Measurements from ENCODE around the gene AQP12B.

The AQP12B gene

GRCh38 chr2:240640939-240641338 lies 41.7 kb downstream of the AQP12B start:
- H3K4me3 ChIP-seq (ENCODE audit: low read depth, low read length): no peak overlapping the region
- ChIA-PET CTCF (interaction anchor here (0.7 to 1.4 kb wide), 5 partner anchors 10 to 31 kb away, joined by 3 to 7 read pairs (median 4); partner anchors contain the start of gene GPR35), POLR2A (interaction anchor here (0.7 kb wide), 1 partner anchor 23 kb away, joined by 7 read pairs; no protein-coding TSS in a partner anchor)
- H3K36me3 ChIP-seq (ENCODE audit: control insufficient read depth in 2 of 2, insufficient read depth in 1 of 2, low read length in 2 of 2): no peaks in the 10 kb centered on the region
- no peak overlapping the region for H3K27ac ChIP-seq (ENCODE audit: extremely low read depth, low read depth, low read length)
- no peaks in the 10 kb centered on the region for H3K4me1 ChIP-seq (ENCODE audit: control insufficient read depth, insufficient read depth, low read length)
- H3K9me3 ChIP-seq (ENCODE audit: control insufficient read depth, insufficient read depth, low read depth, low read length): no peaks in the 10 kb centered on the region
- no peak for TF ChIP-seq ZNF580 (tag by site-specific recombination; IDR thresholded peaks at IDR 0.05)
- peak; percentile 85 for TF ChIP-seq CTCF (tag by site-specific recombination; IDR thresholded peaks at IDR 0.05)

- CTCF ChIA-PET: no interaction called here
- Histone ChIP-seq H3K36me3 (ENCODE audit: control insufficient read depth in 2 of 2, insufficient read depth in 1 of 2, low read length in 2 of 2) (no peaks in the 10 kb centered on the region), H3K4me1 (ENCODE audit: control insufficient read depth, insufficient read depth, low read length) (no peaks in the 10 kb centered on the region), H3K9me3 (ENCODE audit: control insufficient read depth, insufficient read depth, low read depth, low read length) (no peaks in the 10 kb centered on the region), H3K4me3 (ENCODE audit: low read depth, low read length) (no peak overlapping the region), H3K27ac (ENCODE audit: extremely low read depth, low read depth, low read length) (no peak overlapping the region)
- TF ChIP-seq ZNF140 (tag by site-specific recombination; IDR thresholded peaks at IDR 0.05) (no peak), ZNF549 (tag by site-specific recombination; IDR thresholded peaks at IDR 0.05) (no peak), ZNF169 (tag by site-specific recombination; IDR thresholded peaks at IDR 0.05) (no peak), HOXC10 (CRISPR knock-in tag; IDR thresholded peaks at IDR 0.05) (no peak), ZNF610 (tag by site-specific recombination; IDR thresholded peaks at IDR 0.05; ENCODE audit: borderline replicate concordance) (no peak), ZBTB10 (tag by site-specific recombination; IDR thresholded peaks at IDR 0.05) (no peak), KLF9 (tag by site-specific recombination; IDR thresholded peaks at IDR 0.05; ENCODE audit: low read depth) (no peak), GLI2 (tag by site-specific recombination; IDR thresholded peaks at IDR 0.05; ENCODE audit: borderline replicate concordance, low read depth) (no peak), ZNF324 (tag by site-specific recombination; IDR thresholded peaks at IDR 0.05) (no peak), ZNF280D (tag by site-specific recombination; IDR thresholded peaks at IDR 0.05) (no peak), HOXD13 (CRISPR knock-in tag; IDR thresholded peaks at IDR 0.05; ENCODE audit: borderline replicate concordance) (no peak), ZNF221 (tag by site-specific recombination; IDR thresholded peaks at IDR 0.05; ENCODE audit: borderline replicate concordance) (no peak), HIC1 (tag by site-specific recombination; IDR thresholded peaks at IDR 0.05) (no peak), ZNF792 (tag by site-specific recombination; IDR thresholded peaks at IDR 0.05) (no peak), ZNF544 (tag by site-specific recombination; IDR thresholded peaks at IDR 0.05) (no peak)
- POLR2A ChIA-PET: no interaction called here
These were observed 43.1 kb downstream of the AQP12B start for GRCh38 chr2:240639566-240639965.

Measured in HEK293 (cell line).